Measurements from ENCODE around the gene MKKS. TPM values are rescaled to one million over a fixed set of nuclear protein-coding genes. Genes with fewer than 3 reads are reported as not detected.

Gene MKKS
- total RNA-seq, 2 experiments from 2014 or later, result 3.8 to 4.2 TPM

GRCh38 chr20:10448270-10449156 is 14.5 kb upstream of the MKKS start:
- CTCF ChIA-PET, result interaction anchor here (0.6 to 0.7 kb wide), 2 partner anchors 12 to 57 kb away, joined by 3 to 7 read pairs; no protein-coding TSS in a partner anchor
- no peaks in the 10 kb centered on the region for H3K9me3 Mint-ChIP-seq
- no peak overlapping the region for H3K27ac Mint-ChIP-seq
- intact Hi-C loops (cut with micrococcal nuclease), result no loop called here
- H3K4me1 Mint-ChIP-seq (ENCODE audit: low read depth), result peaks cover 29% of the 10 kb centered on the region
- no peaks in the 10 kb centered on the region for H3K27me3 Mint-ChIP-seq (ENCODE audit: low read depth)
- peaks cover 5% of the 10 kb centered on the region for H3K36me3 Mint-ChIP-seq (ENCODE audit: low read depth)
- no peak for DNase-seq
- H3K4me3 Mint-ChIP-seq, result no peak overlapping the region

DNA sequence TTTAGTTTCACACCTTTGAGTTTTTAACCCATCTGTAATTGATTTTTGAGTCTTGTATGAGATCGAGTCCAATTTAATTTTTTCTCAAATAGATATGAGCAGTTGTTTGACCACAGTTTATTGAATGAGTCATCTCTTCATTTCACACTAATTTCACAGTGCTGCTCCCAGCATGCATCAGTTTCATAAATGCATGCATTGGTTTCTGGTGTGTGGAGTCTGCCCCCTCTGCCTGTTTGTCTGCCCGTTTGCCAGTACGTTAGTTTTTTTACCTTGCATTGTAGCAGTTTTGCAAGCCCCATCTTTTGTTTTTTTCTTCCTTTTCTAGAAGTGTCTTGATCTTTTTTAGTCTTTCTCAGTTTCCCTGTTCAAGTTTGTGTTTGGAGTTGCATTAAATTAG is 13.0 kb upstream of the MKKS start:
- Mint-ChIP-seq H3K27ac (peak overlapping the region; percentile 59), H3K4me1 (ENCODE audit: low read depth) (peaks cover 26% of the 10 kb centered on the region), H3K4me3 (peak overlapping the region; percentile 64), H3K36me3 (ENCODE audit: low read depth) (peaks cover 7% of the 10 kb centered on the region), H3K9me3 (no peaks in the 10 kb centered on the region), H3K27me3 (ENCODE audit: low read depth) (no peaks in the 10 kb centered on the region)
- CTCF ChIA-PET, result no interaction called here
- intact Hi-C loops (cut with micrococcal nuclease), result loop anchor here (1.0 kb wide), 2 partner anchors 12 to 96 kb away; partner anchors contain the start of gene SLX4IP
- DNase-seq, result peak; percentile 76

DNA sequence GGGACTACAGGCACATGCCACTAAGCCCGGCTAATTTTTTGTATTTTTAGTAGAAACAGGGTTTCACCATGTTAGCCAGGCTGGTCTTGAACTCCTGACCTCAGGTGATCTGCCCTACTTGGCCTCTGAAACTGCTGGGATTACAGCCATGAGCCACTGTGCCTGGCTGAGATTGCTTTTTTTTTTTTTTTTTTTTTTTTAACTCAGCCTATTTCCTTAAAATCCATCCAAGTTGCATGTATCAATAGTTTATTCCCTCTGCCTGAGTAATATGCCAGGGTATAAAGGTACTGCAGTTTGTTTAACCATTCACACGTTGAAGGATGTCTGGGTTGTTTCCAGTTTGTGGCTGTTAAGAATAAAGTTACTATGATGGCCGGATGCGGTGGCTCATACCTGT is 11.7 kb upstream of the MKKS start:
- H3K36me3 Mint-ChIP-seq (ENCODE audit: low read depth), result peaks cover 7% of the 10 kb centered on the region
- intact Hi-C loops (cut with micrococcal nuclease), result no loop called here
- CTCF ChIA-PET, result no interaction called here

DNA sequence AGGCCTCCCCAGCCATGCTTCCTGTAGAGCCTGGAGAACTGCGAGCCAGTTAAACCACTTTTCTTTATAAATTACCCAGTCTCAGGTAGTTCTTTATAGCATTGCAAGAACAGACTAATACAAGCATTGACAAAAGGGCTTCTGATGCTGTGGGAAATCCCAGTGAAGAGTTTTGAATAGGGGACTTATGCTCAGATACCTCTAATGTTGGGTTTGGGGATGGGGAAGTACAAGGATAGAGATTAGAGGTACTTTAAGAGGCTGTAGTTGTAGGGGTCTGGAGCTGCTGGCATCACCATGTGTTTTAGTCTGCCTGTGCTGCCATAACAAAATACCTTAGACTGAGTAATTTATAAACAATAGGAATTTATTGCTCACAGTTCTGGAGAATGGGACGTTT is 9.9 kb upstream of the MKKS start:
- H3K4me1 Mint-ChIP-seq (ENCODE audit: low read depth), result peaks cover 26% of the 10 kb centered on the region
- intact Hi-C loops (cut with micrococcal nuclease), result no loop called here
- no peak overlapping the region for H3K4me3 Mint-ChIP-seq
- no peak for DNase-seq
- no peaks in the 10 kb centered on the region for H3K27me3 Mint-ChIP-seq (ENCODE audit: low read depth)
- H3K27ac Mint-ChIP-seq, result no peak overlapping the region
- no peaks in the 10 kb centered on the region for H3K9me3 Mint-ChIP-seq
- CTCF ChIA-PET, result interaction anchor here (1.4 kb wide), 1 partner anchor 17 kb away, joined by 3 read pairs; no protein-coding TSS in a partner anchor
- peaks cover 7% of the 10 kb centered on the region for H3K36me3 Mint-ChIP-seq (ENCODE audit: low read depth)

More for the DNA sequence above, 11.7 kb upstream of the MKKS start:
- no peak for DNase-seq
- Mint-ChIP-seq H3K27me3 (ENCODE audit: low read depth) (no peaks in the 10 kb centered on the region), H3K4me3 (no peak overlapping the region), H3K27ac (no peak overlapping the region), H3K4me1 (ENCODE audit: low read depth) (peaks cover 26% of the 10 kb centered on the region), H3K9me3 (no peaks in the 10 kb centered on the region)

GRCh38 chr20:10438217-10438616 is 4.2 kb upstream of the MKKS start:
- no peak for DNase-seq
- CTCF ChIA-PET, result no interaction called here
- no peaks in the 10 kb centered on the region for H3K9me3 Mint-ChIP-seq
- H3K36me3 Mint-ChIP-seq (ENCODE audit: low read depth), result peaks cover 3% of the 10 kb centered on the region
- intact Hi-C loops (cut with micrococcal nuclease), result loop anchor here (5.0 kb wide), 1 partner anchor 1454 kb away; no protein-coding TSS in a partner anchor
- no peaks in the 10 kb centered on the region for H3K27me3 Mint-ChIP-seq (ENCODE audit: low read depth)
- H3K4me3 Mint-ChIP-seq, result no peak overlapping the region
- peaks cover 21% of the 10 kb centered on the region for H3K4me1 Mint-ChIP-seq (ENCODE audit: low read depth)
- no peak overlapping the region for H3K27ac Mint-ChIP-seq

- CTCF ChIA-PET, result interaction anchor here (1.0 to 1.7 kb wide), 3 partner anchors 9 to 17 kb away, joined by 4 to 7 read pairs (median 4); no protein-coding TSS in a partner anchor
- Mint-ChIP-seq H3K9me3 (no peaks in the 10 kb centered on the region), H3K4me1 (ENCODE audit: low read depth) (peaks cover 35% of the 10 kb centered on the region), H3K27ac (no peak overlapping the region), H3K27me3 (ENCODE audit: low read depth) (no peaks in the 10 kb centered on the region), H3K4me3 (peak overlapping the region; percentile 38), H3K36me3 (ENCODE audit: low read depth) (peaks cover 7% of the 10 kb centered on the region)
- intact Hi-C loops (cut with micrococcal nuclease), result loop anchor here (5.0 kb wide), 1 partner anchor 1456 kb away; no protein-coding TSS in a partner anchor
- no peak for DNase-seq
Observed at GRCh38 chr20:10436053-10436699, 2.2 kb upstream of the MKKS start.

DNA sequence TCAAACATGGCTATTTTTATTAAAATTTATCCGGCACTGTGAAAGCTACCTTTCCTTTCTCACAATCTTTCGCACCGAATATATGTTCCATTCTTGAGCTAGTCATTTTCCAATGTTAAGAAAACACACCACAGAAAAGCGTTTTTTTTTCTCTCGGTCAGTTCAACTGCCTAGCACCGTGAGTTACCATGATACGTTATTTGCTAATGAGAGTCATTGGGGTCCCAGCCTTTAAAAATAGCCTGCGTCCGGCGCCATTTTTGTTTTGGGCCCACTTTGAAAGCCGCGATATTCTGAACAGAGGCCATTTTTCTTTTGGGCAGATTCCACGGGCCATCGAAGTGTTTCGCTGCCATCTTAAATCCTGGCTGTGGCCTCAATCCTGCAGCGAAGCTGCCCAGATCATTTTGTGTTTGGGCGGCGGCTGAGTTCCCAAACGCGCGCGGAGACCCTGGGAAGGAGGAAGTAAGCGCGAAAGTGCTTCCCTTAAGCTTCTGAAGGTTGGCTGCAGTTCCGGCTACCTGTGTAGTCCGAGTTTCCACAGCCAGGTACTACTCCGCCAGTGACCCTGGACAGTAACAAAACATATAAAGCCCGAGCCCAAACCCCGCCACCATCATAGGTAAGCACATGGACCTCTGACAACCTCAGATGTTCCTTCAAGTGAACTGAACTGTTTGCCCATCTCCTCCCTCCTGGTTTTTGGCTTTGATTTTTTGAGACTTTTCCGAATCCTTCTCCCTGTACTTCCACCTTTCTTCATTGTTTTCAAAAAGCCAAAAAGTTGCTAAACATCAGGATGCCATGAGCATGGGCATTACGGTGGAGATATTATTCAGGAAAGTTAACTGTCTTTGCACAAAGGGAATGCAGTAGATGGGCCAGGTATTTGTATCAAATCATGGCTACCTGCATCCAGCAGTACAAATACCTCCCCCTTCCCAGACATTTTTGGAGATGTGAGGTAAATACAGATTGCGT is 1.1 kb upstream of the MKKS start, which contains the start of gene SLX4IP:
TSS of gene SLX4IP (plus strand) at position 474 of the 981 bp plus-strand sequence. CDS start 22,900 bp downstream, outside the sequence.
- peak within 1 kb of the TSS; percentile 95 for H3K4me3 Mint-ChIP-seq
- no peaks in the 10 kb centered on the region for H3K27me3 Mint-ChIP-seq (ENCODE audit: low read depth)
- no peaks in the 10 kb centered on the region for H3K9me3 Mint-ChIP-seq
- CTCF ChIA-PET, result interaction anchor here (1.0 to 1.3 kb wide), 4 partner anchors 8 to 101 kb away, joined by 3 to 7 read pairs (median 4); no protein-coding TSS in a partner anchor
- H3K4me1 Mint-ChIP-seq (ENCODE audit: low read depth), result peaks cover 42% of the 10 kb centered on the region
- intact Hi-C loops (cut with micrococcal nuclease), result loop anchor here (1.0 to 5.0 kb wide), 11 partner anchors 12 to 1457 kb away; partner anchors contain the start of gene SNAP25
- DNase-seq, result peak; percentile 91
- H3K27ac Mint-ChIP-seq, result peak within 1 kb of the TSS; percentile 96
- peaks cover 7% of the 10 kb centered on the region for H3K36me3 Mint-ChIP-seq (ENCODE audit: low read depth)

DNA sequence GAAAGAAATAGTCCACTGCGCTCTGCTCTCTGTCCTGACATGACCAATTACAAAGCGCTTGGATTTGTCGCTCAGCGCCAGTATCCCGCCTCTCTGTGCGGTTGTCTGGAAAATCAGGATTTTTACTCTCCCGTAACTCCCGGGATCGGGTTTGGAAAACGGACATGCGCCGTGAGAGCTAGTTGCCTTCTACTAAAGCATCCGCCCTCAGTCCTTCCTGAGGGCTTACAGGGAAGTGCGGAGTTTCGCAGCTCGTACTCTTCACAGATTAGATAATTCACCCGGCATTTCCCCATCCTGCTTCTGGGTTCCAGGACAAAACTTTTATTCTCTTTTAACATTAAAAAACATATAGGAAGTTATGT is 427 bp upstream of the MKKS start:
- Mint-ChIP-seq H3K4me1 (ENCODE audit: low read depth) (peaks cover 49% of the 10 kb centered on the region), H3K36me3 (ENCODE audit: low read depth) (peaks cover 9% of the 10 kb centered on the region), H3K27ac (peak overlapping the region; percentile 96), H3K4me3 (peak overlapping the region; percentile 95), H3K9me3 (no peaks in the 10 kb centered on the region), H3K27me3 (ENCODE audit: low read depth) (no peaks in the 10 kb centered on the region)
- DNase-seq, result peak; percentile 90
- intact Hi-C loops (cut with micrococcal nuclease), result loop anchor here (1.0 to 2.0 kb wide), 7 partner anchors 18 to 240 kb away; partner anchors contain the start of gene SNAP25
- CTCF ChIA-PET, result interaction anchor here (1.0 to 1.3 kb wide), 2 partner anchors 9 to 102 kb away, joined by 3 read pairs; no protein-coding TSS in a partner anchor

DNA sequence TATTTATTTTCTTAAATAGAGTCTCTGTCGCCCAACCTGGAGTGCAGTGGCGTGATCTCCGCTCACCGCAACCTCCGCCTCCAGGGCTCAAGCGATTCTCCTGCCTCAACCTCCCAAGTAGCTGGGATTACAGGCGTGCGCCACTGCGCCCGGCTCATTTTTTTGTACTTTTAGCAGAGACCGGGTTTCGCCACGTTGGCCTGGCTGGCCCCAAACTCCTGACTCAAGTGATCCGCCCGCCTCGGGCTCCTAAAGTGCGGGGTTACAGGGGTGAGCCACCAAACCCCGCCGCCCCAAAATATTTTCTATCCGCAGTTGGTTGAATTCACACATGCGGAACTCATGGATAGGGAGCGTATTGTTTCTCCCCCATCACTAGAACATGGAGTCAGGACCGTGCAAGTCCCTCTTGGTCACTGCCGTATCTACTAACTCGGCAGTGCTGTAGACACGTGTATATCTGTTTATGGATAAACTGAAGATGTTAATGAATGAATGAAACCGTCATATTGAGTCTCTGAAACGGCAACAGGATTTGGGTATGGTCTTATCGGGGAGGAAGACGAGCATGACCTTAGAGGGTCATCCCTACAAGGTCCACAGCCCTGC is 904 bp downstream of the MKKS start:
- CTCF ChIA-PET, result interaction anchor here (1.3 kb wide), 1 partner anchor 8 kb away, joined by 3 read pairs; no protein-coding TSS in a partner anchor
- H3K9me3 Mint-ChIP-seq, result no peaks in the 10 kb centered on the region
- H3K4me3 Mint-ChIP-seq, result peak overlapping the region; percentile 95
- peak overlapping the region; percentile 96 for H3K27ac Mint-ChIP-seq
- DNase-seq, result no peak
- H3K36me3 Mint-ChIP-seq (ENCODE audit: low read depth), result peaks cover 8% of the 10 kb centered on the region
- H3K4me1 Mint-ChIP-seq (ENCODE audit: low read depth), result peaks cover 54% of the 10 kb centered on the region
- intact Hi-C loops (cut with micrococcal nuclease), result no loop called here
- no peaks in the 10 kb centered on the region for H3K27me3 Mint-ChIP-seq (ENCODE audit: low read depth)

DNA sequence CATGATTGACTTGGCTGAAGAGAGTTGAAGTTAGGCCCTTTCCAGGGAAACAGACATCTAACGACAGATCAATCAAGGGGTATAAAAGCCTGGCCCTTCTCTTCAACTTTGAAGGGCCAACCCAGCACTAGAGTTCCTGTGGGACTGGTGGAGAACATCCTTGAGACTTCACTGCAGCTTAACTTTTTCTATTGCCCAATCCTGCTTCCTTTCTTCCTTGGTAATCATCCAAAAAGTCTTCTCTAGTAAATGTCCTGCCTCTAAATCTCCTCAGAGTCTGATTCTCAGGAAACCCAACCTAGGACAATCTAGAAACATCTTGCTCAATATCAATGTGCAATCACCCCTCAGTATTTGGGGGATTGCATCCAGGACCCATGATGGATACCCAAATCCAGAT is 1.9 kb downstream of the MKKS start:
- CTCF ChIA-PET, result no interaction called here
- Mint-ChIP-seq H3K4me1 (ENCODE audit: low read depth) (peaks cover 51% of the 10 kb centered on the region), H3K4me3 (peak overlapping the region; percentile 18), H3K27me3 (ENCODE audit: low read depth) (no peaks in the 10 kb centered on the region), H3K27ac (peak overlapping the region; percentile 58), H3K36me3 (ENCODE audit: low read depth) (peaks cover 8% of the 10 kb centered on the region), H3K9me3 (no peaks in the 10 kb centered on the region)
- DNase-seq, result no peak
- intact Hi-C loops (cut with micrococcal nuclease), result no loop called here

DNA sequence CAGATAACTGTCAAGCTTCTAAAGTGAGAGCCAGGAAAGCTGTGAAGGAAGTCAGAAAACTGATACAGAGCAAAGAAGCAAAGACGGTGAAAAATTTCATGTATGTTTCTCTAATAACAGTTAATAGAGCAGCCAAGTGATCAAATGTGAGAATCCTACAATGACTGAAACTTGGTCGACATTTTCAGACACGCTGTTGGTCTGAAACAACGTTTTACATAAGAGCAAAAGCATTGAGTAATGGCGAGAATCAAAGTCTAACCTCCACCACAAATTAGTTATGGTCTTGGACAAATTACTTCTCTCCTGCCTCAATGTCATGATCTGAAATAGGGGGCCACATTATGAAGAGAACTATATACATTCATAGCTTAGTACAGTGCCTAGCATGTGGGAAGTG is 3.3 kb downstream of the MKKS start:
- no peak overlapping the region for H3K27ac Mint-ChIP-seq
- peaks cover 10% of the 10 kb centered on the region for H3K36me3 Mint-ChIP-seq (ENCODE audit: low read depth)
- peaks cover 49% of the 10 kb centered on the region for H3K4me1 Mint-ChIP-seq (ENCODE audit: low read depth)
- H3K9me3 Mint-ChIP-seq, result no peaks in the 10 kb centered on the region
- no peak overlapping the region for H3K4me3 Mint-ChIP-seq
- intact Hi-C loops (cut with micrococcal nuclease), result loop anchor here (1.0 kb wide), 1 partner anchor 79 kb away; no protein-coding TSS in a partner anchor
- CTCF ChIA-PET, result interaction anchor here (0.5 to 4.9 kb wide), 5 partner anchors 9 to 452 kb away, joined by 3 to 36 read pairs (median 4); no protein-coding TSS in a partner anchor
- no peaks in the 10 kb centered on the region for H3K27me3 Mint-ChIP-seq (ENCODE audit: low read depth)
- DNase-seq, result no peak
